RPMI7951 (cell line): ENCODE data around the gene DENND1A. TPM values are rescaled to one million over a fixed set of nuclear protein-coding genes. Genes with fewer than 3 reads are reported as not detected.
"Not testable (repeated sequence)": the region's sequence is repeated elsewhere in the genome, so short reads cannot be mapped to it uniquely, and the experiment has no call there.

Source experiments
- DNase-seq: peaks from one replicate; pipeline ENCODE4 v3.0.0-alpha.2; 2012; ENCODE audit warnings: low read depth
- total RNA-seq: library from RNA; depleted of rRNA; stranded (reverse); fragments of >200 nt; shearing (Covaris generic); gene quantifications from 2 replicates; pipeline ENCODE4 v1.2.3, GENCODE V29; 2014

Gene DENND1A
- total RNA-seq, 1 experiment from 2014 or later: 24.0 TPM

- DNase-seq: no peak
Measured at GRCh38 chr9:123652416-123652815, 277.5 kb downstream of the DENND1A start.

DNA sequence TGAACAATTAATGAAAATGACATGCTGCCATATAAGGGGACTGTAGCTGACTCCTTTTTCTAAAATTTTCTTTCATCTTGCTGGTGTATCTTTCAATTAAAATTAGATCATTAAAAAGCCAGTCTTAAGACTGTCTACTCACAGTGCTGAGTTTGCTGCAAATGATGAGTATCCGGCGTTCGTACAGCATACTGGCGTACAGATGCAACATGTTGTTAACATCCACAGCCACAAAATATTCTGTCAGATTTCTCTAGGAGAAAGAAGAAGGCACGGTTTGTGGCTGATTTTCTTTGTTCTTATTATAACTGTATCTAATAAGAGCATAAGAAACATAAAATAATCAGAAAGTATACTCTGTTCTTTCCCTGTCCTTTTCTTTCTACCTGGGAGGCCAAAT lies 278.1 kb downstream of the DENND1A start:
- no peak for DNase-seq

- DNase-seq: no peak
Measured at GRCh38 chr9:123651273-123651672, 278.7 kb downstream of the DENND1A start.

DNA sequence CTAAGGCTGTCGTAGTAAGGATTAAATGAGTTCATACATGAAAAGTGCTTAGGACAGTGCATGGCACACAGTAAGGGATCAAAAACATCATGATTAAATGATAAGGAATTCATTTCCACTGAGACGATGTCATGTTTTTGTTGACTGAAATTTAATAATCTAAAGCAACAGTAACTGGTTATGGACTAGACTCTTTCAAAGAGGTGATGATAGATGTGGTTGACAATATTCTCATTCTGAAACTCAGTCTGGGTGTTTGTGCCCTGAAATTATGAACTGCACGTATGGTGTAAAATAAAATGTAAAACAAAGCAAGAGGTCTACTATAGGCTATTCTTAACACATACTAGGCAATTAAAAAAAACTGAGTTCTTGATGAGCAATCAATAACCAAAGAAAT lies 280.0 kb downstream of the DENND1A start:
- DNase-seq: peak; percentile 3

GRCh38 chr9:123647145-123647544 lies 282.8 kb downstream of the DENND1A start:
- no peak for DNase-seq

DNA sequence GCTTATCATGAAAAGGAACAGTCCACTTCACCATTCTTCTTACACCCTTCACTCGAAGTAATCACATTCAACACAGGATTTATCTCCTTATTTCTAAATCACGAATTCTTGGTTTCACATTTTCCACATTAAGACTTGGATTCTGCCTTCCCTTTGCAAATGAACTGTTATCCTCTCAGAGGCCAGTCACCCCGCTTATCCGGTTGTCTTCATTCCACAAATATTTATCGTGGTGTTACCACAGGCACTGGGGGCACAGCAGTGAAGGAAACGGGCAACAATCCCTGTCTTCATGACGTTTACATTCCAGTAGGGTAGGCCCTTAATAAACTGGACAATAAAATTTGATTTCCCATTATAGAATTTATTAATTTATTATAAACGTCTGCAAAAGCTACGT lies 284.2 kb downstream of the DENND1A start:
- DNase-seq: no peak

DNA sequence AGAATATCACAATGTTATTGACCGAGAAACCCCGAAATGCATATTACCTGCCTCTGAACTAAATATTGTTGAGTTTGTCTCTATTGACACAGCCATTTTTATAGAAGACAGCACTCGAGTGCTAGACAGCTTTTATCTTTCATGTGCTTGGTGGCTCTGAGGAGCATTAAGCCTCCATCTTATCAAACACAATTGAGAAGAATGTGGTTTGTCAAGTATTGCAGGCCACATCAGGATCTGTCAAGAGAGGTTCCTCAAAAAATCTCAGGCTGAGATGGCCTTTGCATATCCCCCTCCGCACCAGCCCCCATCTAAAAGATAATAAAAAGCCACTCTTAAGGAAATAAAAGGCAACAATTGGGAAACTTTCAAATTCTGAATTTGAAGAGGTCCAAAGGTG lies 284.8 kb downstream of the DENND1A start:
- DNase-seq: no peak

GRCh38 chr9:123643518-123643917 lies 286.4 kb downstream of the DENND1A start:
- no peak for DNase-seq

GRCh38 chr9:123642291-123643278 lies 287.3 kb downstream of the DENND1A start:
- no peak for DNase-seq

DNA sequence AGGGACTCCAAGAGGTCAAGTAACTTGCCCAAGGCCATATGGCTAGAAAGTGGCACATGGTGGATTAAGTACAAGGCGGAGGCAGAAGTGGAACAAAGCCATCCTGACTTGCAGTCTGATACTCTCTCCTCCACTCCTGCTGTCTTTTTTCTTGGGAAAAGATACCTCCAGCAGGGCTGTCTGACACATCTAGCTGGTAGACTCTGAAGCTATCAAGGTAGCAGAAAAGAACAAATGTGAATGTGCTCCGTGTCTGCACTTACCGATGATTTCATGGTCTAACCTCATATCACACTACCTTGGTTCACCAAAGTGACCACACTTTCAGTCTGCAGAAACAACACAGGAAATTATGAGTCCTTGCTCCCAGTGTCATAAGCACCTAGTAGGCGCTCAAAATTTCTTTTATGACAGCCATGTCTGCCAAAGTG lies 289.1 kb downstream of the DENND1A start:
- DNase-seq: no peak

GRCh38 chr9:123639743-123640142 lies 290.2 kb downstream of the DENND1A start:
- DNase-seq: no peak

- peak; percentile 11 for DNase-seq
Measured at GRCh38 chr9:123637945-123638634, 291.8 kb downstream of the DENND1A start.

- DNase-seq: peak; percentile 34
Measured at GRCh38 chr9:123637606-123637944, 292.4 kb downstream of the DENND1A start.

DNA sequence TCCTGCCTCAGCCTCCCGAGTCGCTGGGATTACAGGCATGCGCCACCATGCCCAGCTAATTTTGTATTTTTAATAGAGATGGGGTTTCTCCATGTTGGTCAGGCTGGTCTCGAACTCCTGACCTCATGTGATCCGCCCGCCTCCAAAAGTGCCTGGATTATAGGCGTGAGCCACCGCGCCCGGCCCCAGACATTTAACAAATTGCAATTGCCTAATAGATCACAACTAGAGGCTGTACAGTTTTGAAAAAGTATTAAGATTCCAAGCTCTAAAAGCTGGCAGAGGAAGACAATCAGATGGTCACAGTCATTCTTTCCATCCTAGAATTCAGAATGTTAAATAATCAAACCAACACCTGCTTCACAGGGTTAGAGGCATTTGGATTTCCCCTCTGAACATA lies 293.1 kb downstream of the DENND1A start:
- not testable (repeated sequence) for DNase-seq

- no peak for DNase-seq
Measured at GRCh38 chr9:123631862-123632261, 298.1 kb downstream of the DENND1A start.

GRCh38 chr9:123630233-123630632 lies 299.7 kb downstream of the DENND1A start:
- DNase-seq: no peak

DNA sequence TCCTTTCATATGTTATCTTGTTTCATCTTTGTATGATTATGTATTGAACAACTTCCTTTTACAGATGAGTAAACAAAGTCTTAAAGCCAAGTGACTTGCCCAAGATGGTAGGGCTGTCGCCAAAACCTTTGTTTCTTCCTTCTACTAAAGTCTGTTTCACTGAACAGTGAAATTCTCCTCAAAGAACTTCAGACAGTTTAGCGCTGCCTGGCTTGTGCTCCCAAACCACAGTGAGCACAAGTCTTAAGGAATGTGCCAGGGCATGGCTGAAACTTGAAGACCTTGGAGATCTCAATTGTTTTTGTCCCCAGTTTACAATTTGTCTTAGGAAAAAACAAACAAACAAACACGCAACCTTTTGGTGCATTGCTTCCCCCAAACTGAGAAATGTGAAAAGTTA lies 300.4 kb downstream of the DENND1A start:
- no peak for DNase-seq

- no peak for DNase-seq
Measured at GRCh38 chr9:123622711-123623241, 307.1 kb downstream of the DENND1A start.

DNA sequence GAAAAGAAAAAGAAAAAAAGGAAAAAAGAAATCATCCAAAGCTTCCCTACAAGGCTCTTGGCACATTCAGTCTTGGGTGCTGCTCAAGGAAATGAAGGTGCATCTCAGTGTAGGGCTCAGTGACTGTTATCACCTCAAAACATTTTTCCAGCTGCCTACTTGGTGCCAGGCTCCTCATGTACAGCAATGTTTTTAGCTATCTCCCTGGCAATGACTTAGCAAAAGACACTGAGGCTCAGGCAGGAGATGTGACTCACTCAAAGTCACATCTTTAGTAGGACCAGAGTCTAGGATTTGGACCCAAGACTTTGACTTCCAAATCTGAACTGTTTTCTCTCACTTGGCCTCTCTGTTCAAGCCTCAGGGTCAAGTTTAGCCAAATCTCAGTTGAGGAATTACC lies 309.7 kb downstream of the DENND1A start:
- DNase-seq: no peak

DNA sequence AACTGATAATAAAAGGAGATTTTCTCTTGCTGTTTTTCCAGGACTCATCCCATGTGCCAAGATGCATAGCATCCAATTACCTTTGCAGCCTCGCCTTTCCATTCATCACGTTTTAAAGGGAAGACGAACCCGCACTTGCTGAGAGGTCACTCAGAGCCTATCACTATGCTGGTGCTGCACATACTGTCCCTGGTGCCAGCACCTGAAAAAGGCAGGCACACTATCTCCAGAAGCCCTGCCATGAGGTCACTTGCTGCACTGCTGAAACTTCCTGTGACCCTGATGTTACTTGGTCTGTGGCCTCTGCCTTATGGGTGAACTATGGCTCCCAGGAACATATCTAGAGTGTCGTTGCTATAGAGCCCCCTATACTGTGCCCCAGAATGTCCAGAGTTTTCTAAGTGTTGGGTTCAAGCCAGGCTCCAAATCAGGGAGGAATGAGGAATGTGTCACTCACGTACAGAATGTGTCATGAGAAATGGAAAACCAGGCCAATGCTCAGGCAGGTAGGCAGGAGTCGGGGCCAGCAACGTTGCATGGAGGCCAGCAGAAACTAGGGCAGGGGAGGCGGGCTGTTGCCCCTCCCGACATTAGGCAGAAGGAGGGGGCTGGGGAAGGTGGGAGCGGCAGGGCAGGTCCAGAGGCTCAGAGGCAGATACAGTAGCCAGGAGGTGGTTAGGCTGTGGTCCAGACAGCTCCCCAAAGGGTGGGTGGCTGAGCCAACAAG lies 311.8 kb downstream of the DENND1A start:
- no peak for DNase-seq

GRCh38 chr9:123617286-123617685 lies 312.6 kb downstream of the DENND1A start:
- DNase-seq: no peak

DNA sequence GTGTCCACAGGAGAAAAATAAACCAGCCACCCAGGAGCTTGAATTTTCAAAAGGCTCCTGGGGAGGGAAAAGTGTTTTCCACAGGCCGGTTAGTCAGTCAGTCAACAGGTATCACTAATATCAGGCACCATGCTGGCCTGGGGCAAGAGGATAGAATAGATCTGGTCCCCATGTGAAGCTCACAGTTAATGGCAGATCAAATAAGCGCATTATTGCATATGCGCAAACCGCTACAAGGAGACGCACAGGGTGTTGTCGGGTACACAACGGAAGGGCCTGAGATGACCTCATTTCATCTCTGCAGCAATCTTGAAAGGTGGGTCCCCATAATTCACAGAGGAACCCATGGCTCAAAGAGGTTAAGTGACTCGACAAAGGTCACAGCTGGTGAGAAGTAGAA lies 313.2 kb downstream of the DENND1A start:
- DNase-seq: no peak
